ENCODE measurements around the gene SMARCD2.
A peak's percentile ranks its signal among the peaks of the same experiment; 100 is the strongest.
"Not testable (repeated sequence)": the region's sequence is repeated elsewhere in the genome, so short reads cannot be mapped to it uniquely, and the experiment has no call there.

The SMARCD2 gene

GRCh38 chr17:63842540-63843386 is at the start of gene SMARCD2:
Gene SMARCD2, minus strand, starts transcription at chr17:63842685. Its CDS starts 11 bp downstream, at chr17:63842674.
- DNase-seq = peak; percentile 99

GRCh38 chr17:63889026-63889848 is 46.8 kb upstream of the SMARCD2 start:
- peak; percentile 64 for DNase-seq

GRCh38 chr17:63885119-63885518 is 42.6 kb upstream of the SMARCD2 start:
- not testable (repeated sequence) for DNase-seq

- not testable (repeated sequence) for DNase-seq
These were observed 40.2 kb upstream of the SMARCD2 start for GRCh38 chr17:63882626-63883126.

- DNase-seq = peak; percentile 72
These were observed 39.6 kb upstream of the SMARCD2 start, which contains the start of gene GH2 for GRCh38 chr17:63881935-63882601. Gene GH2, minus strand, starts transcription at chr17:63881944. Its CDS starts 143 bp downstream, at chr17:63881801.

- DNase-seq = not testable (repeated sequence)
These were observed 38.9 kb upstream of the SMARCD2 start for GRCh38 chr17:63881337-63881736.

GRCh38 chr17:63880706-63881105 is 38.2 kb upstream of the SMARCD2 start:
- no peak for DNase-seq

GRCh38 chr17:63878413-63878812 is 35.9 kb upstream of the SMARCD2 start:
- not testable (repeated sequence) for DNase-seq

- not testable (repeated sequence) for DNase-seq
These were observed 32.2 kb upstream of the SMARCD2 start for GRCh38 chr17:63874693-63875092.

GRCh38 chr17:63874061-63874626 is 31.7 kb upstream of the SMARCD2 start:
- DNase-seq = not testable (repeated sequence)

- not testable (repeated sequence) for DNase-seq
These were observed 31.1 kb upstream of the SMARCD2 start, which contains the start of gene CSH2 for GRCh38 chr17:63873577-63873976. Gene CSH2, minus strand, starts transcription at chr17:63873677. Its CDS starts 63 bp downstream, at chr17:63873614.

- not testable (repeated sequence) for DNase-seq
These were observed 29.3 kb upstream of the SMARCD2 start for GRCh38 chr17:63871646-63872365.

GRCh38 chr17:63870292-63870665 is 27.8 kb upstream of the SMARCD2 start:
- DNase-seq = not testable (repeated sequence)

GRCh38 chr17:63869491-63870291 is 27.2 kb upstream of the SMARCD2 start:
- DNase-seq = not testable (repeated sequence)

- not testable (repeated sequence) for DNase-seq
These were observed 24.1 kb upstream of the SMARCD2 start for GRCh38 chr17:63866625-63867024.

- no peak for DNase-seq
These were observed 16.8 kb upstream of the SMARCD2 start for GRCh38 chr17:63859257-63859656.

GRCh38 chr17:63856425-63856824 is 13.9 kb upstream of the SMARCD2 start:
- not testable (repeated sequence) for DNase-seq

GRCh38 chr17:63855185-63855584 is 12.7 kb upstream of the SMARCD2 start:
- no peak for DNase-seq

- no peak for DNase-seq
These were observed 12.2 kb upstream of the SMARCD2 start for GRCh38 chr17:63854709-63855108.

GRCh38 chr17:63853260-63853659 is 10.8 kb upstream of the SMARCD2 start:
- no peak for DNase-seq

GRCh38 chr17:63850401-63850800 is 7.9 kb upstream of the SMARCD2 start:
- DNase-seq = no peak

All from eye (tissue), 1 donor.